NCI-H2029 treated with DMSO at 0.1 percent for 48 hours (cell line): ENCODE results near the gene HMHB1.
"Not testable (repeated sequence)": the region's sequence is repeated elsewhere in the genome, so short reads cannot be mapped to it uniquely, and the experiment has no call there.

Experiments
- DNase-seq: peaks from one replicate; lab custom pipeline; 2025; lab: John Stamatoyannopoulos, UW

The HMHB1 gene

DNA sequence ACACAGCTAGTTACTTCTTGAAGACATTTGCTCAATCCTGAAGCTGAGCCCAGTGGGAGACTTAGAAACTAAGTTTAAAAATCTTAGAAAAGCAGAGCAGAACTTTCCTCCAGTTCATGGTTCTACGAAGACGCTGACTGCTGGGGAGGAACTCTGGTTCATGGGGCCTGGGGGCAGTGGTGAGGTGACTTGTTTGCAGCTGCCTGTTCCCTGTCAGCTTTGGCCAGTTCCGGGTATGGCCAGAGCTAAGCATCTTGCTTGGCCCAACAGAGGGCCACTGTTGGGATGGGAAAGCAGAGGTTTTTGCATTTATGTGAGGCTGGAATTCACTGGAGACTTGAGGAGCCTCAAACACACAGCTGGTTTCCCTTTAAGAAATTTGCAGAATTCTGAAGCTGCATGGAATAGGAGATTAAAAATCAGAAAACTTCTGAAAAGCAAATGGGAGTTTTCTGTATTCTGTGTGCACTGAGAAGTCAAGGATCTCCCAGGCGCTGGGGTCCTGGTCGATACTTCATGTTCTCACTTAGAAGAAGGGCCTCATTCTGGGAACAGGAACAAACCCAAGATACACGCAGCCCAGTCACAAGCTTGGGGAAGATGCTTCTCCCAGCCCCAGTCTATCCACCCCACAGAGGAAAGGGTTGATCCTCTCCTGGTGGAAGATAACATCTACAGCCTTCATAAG is 10.6 kb upstream of the HMHB1 start:
- no peak for DNase-seq

DNA sequence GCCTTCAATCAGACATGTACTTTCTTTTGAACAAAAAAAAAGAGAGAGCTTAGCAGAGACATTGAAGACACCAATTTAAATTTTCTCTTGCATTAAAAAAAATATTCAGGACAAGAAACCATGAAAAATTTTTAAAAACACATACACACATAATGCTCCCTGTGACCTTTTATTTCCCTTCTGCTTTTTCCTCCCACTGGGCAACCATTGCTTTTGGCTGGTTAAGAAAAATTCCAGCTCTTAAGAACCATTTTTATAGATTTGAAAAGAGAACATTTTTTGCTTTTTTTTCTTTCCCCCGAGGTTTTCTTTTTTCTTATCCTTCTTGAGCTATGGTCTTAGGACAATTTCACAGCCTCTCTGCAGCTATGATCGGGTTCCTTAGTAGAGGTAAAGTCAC is 6.1 kb upstream of the HMHB1 start:
- DNase-seq: no peak

DNA sequence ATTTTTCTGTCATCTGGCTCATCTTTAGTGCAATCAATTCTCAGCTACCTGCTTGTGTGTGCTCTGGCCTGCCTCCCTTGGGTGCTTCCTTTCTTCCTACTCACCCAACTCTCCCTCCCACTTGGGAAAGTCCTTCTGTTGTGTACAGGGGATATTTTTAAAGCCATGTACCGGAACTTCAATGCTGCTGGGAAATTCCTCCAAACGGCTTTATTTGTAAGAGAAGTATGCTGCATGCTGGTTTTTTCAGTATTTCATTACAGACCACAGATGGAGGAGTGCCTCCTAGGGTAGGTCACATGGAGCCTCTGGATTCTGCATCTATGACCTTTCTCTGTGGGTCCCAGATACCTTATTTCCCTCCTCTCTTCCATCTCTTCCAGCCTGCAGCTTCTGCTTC is 5.4 kb upstream of the HMHB1 start:
- no peak for DNase-seq

DNA sequence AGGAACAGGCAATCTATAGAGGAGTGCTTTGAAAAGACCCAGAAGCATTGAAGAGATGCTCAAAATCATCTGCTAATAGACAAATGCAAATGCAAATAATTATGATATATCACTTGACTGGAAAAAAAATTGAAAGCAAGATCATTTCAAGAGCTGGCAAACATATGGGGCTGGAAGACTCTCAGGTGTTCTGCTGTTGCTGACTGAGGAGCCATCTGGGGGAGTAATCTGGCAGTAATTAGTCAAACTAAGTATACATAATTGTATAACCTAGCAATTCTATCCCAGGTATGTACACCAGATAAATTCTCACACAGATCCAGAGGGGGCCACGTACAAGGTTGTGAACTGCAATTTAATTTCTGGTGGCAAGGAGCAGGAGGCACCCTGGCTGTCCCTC is 4.6 kb upstream of the HMHB1 start:
- DNase-seq: no peak

DNA sequence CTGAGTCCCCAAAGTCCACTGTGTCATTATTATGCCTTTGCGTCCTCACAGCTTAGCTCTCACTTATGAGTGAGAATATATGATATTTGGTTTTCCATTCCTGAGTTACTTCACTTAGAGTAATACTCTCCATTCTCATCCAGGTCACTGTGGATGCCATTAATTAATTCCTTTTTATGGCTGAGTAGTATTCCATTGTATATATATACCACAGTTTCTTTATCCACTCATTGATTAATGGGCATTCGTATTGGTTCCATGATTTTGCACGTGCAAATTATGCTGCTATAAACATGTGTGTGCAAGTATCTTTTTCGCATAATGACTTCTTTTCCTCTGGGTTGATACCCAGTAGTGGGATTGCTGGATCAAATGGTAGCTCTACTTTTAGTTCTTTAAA is 4.4 kb downstream of the HMHB1 start:
- DNase-seq: not testable (repeated sequence)

DNA sequence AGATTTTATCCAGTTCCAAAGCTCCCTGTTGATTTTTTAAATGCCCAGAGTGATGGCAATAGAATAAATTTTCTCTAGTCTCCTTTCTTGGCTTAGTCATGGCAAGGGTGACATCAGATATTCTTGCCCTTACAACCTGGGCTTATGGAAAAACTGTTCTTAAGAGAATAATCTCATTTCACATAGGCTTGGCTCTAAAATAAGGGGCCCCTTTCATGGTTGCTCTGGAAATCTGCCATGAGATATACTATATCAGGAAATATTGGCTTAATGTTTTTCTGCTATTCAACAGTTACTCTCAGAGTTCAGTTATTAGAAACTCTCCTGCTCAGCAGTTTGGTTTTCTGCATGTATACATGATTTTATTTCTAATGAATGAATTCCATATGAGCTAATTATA is 7.8 kb downstream of the HMHB1 start:
- DNase-seq: no peak

DNA sequence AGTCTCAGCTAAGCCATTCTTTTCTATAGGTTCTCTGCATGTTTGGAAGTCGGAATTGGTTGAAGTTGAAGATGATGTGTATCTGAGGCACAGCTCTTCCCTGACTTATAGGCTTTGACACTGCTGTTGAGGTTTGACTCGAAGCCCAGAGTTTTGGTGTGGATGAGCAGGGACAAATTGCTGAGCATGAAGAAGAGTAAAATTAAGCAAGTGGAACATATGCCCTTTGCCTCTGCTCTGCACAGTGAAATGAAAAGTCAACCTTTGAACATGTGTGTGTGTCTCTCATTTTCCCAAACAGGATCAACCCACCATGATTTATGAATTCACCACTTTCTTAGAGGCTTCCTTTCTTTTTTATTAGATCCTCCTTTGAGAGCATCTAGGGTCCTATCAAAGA is 8.5 kb downstream of the HMHB1 start:
- no peak for DNase-seq

DNA sequence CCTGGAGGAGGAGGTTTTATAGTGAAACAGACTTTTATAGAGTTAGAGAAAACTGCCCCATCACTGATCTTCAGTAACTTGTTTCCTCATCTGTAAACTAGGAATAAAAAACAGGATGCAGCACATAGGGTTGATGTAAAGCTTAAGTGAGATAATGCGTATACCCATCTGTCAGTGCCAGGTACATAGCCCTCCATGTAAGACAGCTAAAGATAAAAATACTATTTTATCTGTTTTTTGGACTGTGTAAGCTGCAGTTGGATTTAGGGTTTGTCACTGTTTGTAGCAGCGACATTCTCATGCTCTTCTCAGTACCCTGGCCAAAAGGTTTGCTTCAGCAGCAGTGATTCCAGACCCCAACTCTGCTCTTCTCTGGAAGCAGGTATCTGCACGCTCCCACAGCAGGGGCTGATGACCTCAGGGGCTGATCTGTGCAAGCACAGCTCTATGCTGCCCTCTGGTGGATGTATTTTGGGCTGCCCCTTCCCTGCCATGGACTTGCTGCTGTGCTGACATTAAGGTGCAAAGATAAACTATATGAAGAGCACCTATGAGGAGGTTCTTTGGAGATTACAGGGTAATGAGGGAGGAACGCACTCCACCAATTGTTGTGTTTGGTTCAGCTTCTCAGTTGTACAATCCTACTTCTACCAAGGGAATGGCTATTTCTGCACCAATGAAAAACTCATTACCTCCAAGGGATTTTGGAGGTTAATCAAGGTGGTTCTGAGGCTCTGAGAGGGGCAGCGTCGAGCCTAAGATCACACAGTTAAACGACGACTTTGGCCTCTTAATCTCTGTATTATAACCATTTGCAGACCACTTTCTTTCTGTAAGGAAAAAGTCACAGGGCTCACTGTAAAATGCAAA is 13.1 kb downstream of the HMHB1 start:
- DNase-seq: peak; percentile 55

DNA sequence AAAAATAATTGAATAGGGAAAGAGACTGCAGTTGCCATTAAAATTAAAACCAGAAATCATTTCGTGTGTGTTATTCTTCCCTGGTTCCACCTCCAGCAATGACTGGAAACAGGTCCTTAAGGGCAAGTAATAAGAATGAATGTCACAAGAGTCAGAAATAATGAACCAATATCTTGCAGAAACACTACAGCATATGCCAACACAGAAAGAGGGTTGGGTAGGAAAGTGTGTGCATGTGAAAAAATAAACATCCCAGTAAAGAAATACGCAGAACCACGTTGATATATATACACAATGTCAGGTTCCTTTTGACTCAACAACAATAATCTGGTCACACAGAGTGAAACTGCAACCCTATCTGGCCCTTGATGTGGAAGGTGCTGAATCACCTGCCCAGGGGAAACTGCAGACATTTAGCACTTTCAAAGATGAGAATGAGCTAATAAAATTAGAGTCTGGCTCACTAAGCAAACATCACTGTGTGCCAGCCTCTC is 15.0 kb downstream of the HMHB1 start:
- peak; percentile 78 for DNase-seq

DNA sequence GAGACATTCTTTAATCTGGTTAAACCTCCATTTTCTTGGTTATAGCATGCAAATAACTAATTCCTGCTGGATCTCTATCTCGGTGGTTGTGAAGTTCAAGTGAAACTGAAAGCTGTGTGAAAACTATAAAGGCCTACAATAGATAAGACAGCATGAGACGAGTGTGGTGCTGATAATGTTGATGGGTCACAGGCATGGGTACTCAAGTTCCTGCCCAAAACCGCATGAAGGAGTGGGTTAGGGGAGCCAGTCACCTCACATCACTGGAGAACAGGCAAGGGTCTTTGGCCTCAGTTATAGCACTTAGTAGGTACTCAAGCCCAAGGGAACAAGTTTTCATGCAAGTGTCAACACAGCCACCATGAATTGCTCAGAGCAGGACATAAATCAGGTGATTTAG is 16.7 kb downstream of the HMHB1 start:
- no peak for DNase-seq

DNA sequence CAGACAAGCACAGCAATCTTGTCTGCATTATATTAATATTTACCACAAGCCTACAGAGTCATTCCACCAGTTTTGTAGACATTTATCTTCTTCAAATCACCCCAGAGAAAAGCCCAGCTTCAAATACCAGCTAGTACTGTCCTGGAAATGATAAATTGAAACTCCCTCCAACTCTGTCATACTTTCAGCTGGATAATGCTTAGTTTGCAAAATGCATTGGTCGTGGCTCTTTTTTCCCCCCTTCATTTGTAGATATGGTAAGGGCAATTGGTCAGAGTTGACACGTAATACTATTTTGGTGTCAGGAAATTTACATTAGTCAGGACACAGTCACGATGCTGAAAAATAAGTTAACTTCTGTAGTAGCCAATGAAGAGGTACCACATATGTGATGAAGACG is 21.2 kb downstream of the HMHB1 start:
- DNase-seq: no peak

DNA sequence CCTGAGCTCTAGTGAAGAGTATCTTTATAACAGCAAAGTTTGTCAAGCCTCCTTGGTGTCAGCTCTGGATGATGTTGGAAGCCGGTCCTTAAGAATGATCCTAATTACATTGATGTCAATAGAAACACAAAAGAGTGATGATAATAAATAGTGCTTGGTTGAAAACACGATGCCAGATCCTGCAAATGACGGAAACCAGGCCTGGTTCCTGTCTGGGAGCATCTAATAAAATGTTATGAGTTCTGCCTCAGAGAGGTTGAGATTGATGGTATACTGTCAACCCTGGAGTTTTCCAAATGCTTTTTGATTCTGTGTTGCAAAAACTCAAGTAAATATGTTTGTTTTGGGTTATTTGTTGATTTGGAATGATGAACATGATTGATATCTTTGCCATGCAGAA is 23.3 kb downstream of the HMHB1 start:
- no peak for DNase-seq

DNA sequence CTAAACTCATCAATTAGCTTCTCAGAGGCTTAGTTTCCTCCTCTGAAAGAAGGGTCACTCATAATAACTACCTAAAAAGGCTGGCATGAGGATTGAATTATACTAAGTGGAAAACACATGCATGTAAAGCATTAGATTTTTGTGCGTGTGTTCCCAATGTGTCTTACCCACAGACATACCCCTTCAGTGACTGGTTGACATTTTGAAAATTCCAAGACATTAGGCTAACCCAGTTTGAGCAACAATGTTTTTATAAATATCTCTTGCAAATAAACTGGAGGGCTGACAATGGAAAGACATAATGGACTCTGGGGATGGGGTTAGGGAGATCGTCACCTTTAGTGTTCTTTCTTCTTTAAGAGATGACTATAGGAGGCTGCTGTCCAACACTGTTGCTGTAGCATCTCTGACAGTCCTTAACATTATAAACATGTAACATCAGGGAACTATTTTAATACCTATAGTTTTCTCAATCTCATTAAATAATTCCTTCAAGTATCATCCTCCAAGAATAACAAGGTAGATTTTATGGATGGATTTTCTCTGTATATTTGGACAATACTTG is 24.3 kb downstream of the HMHB1 start:
- DNase-seq: no peak

DNA sequence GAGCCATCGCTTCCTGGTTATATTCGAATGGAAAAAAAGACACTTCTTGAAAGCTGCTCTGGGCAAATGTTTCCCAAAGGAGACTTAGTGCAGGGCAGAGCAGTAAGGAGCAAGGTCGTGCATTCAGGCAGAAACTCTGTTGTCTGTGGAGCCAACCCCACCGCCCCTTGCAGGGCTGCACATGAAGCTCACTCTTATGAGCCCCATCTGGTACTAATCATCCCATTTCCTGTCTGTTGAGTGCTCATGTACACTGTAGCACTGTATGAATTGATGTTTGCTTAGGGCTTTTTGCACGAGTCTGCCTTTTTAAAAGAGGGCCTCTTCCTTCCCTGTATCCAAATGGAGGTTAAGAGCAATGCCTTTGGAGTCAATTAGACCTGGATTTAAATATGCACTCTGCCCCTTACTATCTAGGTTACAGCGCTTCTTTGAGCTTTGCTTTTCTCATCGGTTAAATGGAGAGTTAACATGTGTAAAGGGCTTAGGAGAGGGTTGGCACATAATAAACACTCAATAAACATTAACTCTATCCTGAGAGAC is 25.4 kb downstream of the HMHB1 start:
- peak; percentile 65 for DNase-seq

DNA sequence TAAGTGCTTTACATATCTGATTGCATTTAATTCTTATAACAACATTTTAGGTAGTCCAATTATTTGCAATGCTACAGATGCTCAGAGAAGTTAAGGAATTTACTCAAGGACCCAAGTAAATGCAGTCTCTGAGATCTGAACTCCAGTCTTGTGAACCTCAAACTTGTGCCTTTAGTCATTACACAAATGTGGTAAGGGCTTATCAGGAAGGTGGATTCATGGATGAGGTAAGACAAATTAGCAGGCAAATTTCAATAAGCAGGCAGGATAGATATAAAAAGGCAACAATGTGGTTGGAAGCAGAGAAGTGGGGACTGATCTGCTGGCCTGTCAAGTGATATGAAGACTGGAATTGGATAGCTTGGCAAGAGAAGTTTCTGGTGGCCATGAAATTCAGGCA is 29.5 kb downstream of the HMHB1 start:
- DNase-seq: no peak

DNA sequence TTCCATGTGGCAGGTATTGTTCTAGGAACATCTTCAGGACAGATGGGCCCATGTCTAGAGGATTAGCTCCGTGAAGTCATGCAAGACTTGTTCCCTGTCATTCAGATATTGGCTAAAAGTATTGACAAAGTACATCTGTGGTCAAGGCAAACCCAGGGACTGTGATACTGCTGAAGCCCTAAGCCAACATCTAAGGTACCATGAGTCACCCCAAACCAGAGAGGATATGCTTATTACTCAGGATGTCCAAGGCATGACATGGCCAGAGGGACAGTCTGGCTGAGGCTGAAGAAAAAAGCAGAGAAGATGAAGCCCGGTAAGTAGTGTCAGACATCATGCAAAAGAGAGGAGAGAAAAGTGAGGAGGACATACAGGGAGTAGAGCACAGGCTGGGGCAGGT is 31.0 kb downstream of the HMHB1 start:
- no peak for DNase-seq

DNA sequence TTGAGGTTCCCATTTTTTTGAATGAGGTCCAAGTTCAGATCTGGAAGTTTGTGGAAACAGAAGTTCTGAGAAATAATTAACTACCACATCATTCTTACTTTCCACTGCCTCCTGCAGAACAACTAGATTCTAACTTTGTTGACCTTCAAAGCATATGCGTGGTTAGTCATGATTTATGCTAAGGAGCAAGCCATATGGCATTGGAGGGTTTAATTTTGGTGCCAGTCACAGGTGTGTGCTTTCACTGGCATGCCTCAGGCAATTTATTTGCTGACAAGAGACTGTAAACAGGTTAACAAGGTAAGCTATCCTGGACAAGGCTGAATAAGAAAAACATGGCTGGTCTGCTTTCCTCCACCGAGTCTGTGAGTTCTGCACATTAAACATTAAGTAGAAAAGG is 31.5 kb downstream of the HMHB1 start:
- DNase-seq: no peak

DNA sequence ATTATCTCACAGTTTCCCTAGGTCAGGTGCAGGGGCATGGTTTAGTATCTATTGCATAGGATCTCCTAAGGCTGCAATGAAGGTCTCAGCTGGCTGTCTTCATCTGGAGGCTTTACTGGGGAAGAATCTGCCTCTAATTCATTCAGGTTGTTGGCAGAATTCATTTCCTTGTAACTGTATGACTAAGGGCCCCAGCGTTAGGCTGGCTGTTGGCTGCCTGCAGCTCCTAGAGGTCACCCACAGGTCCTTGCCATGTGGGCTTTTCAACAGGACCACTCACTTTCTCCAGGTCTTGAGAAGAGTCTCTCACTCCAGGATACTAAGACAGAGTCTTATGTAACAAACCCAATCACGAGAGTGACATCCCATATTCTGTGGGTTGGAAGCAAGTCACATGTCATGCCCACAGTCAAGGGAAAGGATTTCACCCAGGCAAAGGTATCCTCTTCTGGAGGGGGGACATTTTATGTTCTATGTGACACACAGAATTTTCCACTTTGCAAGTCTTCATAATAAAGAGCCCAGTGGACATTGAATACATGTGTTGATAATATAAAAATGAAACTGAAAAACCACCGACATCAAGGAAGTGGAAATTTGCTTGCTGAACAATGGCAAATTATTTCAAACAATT is 38.2 kb downstream of the HMHB1 start:
- DNase-seq: no peak

DNA sequence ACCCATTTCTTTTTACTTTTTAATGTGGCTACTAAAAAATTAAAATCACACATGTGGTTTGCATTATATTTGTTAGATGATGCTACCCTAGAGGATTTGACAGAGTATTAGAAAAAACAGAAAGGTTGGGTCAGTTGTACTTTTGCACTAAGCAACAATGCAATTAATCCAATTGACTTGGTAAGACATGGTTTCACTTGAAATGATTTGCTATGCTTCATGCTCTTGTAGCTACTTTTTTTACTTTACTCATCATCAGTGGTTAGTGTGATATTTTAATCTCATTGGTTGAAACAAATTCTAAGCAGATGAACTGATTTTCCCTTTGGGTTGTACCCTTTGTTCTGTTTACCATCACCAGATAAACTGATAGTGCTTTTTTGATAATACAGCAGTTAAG is 39.4 kb downstream of the HMHB1 start:
- DNase-seq: no peak

DNA sequence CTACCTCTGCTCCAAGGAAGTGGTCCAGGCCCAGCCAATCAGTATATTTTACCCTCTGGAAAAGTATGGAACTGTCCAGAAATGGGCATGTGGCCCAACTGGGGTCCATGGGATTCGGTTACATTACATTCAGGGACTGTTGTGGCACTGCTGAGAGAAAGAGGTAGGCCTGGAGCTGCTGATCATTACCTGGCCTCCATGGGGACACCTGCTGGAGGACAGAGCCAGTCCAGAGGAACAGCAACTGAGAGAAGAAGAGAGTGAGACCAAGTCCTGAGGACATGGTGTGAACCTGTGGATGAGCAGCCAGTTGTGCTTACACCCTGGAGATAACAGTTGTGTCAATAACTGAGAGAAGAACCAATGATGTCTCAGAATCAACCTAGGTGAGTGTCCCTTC is 48.2 kb downstream of the HMHB1 start:
- no peak for DNase-seq

DNA sequence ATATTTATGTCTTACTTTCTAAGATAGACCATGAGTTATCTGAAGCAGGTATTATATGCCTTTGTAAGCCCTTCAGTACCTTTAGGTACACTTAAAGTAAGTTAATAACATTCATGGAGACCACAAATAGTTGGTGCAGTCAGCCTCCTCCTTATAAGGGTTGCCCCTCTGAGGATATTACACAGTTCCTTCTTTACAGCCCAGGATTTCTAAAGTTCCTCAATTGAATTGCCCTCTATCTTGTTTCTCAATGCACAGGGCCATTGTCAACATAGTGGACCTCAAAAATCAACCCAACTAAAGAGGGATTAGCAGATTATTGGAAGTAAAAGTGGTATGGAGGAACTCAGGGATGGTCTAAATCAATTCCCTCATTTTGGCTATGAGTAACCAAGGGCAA is 50.3 kb downstream of the HMHB1 start:
- no peak for DNase-seq

DNA sequence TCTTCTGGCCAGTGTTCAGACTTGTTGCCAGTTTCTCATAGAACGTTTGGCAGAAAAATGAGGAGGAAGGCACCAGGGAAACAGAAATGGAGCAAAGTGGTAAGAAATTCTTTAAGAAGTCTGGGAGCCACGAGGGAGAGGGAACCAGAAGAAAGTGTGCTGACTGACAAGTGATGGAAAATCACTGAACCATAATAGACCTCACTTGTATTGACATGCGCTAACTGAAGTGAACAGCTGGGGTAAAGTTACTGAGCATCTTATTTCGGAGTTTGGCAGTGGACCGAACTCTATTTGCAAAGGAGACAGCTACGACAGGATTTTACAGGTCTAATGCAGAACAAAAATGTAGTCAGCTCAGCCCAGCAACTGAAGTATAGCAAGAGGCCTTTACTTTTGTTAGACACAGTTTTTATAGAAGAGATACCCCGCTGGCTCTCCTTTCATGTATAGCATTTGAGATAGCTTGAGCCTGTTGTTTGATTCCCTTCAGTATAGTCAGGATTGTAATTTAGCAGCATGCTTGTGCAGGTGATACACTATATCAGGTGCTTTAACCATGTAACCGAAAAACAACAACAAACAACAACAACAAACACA is 53.6 kb downstream of the HMHB1 start:
- DNase-seq: no peak
